Measurements from ENCODE around the gene APBB2. TPM values are rescaled to one million over a fixed set of nuclear protein-coding genes. Genes with fewer than 3 reads are reported as not detected.

APBB2 gene
- total RNA-seq, 2 donors from 2014 or later: 56.1 to 64.8 TPM

DNA sequence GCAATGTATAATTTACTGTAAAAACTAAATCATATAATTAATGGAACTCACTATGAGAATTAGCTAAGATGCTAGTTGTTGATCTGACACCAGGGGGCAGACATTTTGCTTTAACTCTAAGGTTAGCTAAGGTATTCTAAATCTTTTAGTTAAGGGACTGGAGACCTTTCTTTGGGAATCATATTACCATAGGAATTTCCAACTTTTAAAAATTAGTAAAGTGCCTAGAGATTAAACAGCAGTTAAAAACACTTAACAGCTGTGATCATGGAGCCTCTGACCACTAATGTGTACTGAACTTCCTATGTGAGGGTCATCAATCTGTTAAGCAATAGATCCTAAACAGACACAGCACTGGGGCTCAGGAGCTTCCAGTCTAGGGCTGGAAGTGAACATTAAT is 238.0 kb downstream of the APBB2 start:
- H3K4me1 Mint-ChIP-seq: no peaks in the 10 kb centered on the region
- H3K27ac Mint-ChIP-seq: no peak overlapping the region
- peaks cover 7% of the 10 kb centered on the region for H3K36me3 Mint-ChIP-seq (ENCODE audit: low read depth)
- H3K27me3 Mint-ChIP-seq (ENCODE audit: insufficient read depth): no peaks in the 10 kb centered on the region
- Histone ChIP-seq H3K9ac (ENCODE audit: extremely low read depth, low read length, poor library complexity, severe bottlenecking) (no peak overlapping the region), H3K27ac (ENCODE audit: low read depth, low read length) (no peak overlapping the region), H3K4me3 (ENCODE audit: low read length) (no peak overlapping the region), H3K4me1 (ENCODE audit: control insufficient read depth, insufficient read depth, low read length) (no peaks in the 10 kb centered on the region), H3K27me3 (ENCODE audit: control insufficient read depth, insufficient read depth, low read length, poor library complexity, severe bottlenecking) (no peaks in the 10 kb centered on the region), H3K9me3 (ENCODE audit: control insufficient read depth, low read length) (no peaks in the 10 kb centered on the region), H3K36me3 (ENCODE audit: control insufficient read depth, insufficient read depth, low read length) (no peaks in the 10 kb centered on the region)
- no peak overlapping the region for H3K4me3 Mint-ChIP-seq
- TF ChIP-seq, protein P1, sequence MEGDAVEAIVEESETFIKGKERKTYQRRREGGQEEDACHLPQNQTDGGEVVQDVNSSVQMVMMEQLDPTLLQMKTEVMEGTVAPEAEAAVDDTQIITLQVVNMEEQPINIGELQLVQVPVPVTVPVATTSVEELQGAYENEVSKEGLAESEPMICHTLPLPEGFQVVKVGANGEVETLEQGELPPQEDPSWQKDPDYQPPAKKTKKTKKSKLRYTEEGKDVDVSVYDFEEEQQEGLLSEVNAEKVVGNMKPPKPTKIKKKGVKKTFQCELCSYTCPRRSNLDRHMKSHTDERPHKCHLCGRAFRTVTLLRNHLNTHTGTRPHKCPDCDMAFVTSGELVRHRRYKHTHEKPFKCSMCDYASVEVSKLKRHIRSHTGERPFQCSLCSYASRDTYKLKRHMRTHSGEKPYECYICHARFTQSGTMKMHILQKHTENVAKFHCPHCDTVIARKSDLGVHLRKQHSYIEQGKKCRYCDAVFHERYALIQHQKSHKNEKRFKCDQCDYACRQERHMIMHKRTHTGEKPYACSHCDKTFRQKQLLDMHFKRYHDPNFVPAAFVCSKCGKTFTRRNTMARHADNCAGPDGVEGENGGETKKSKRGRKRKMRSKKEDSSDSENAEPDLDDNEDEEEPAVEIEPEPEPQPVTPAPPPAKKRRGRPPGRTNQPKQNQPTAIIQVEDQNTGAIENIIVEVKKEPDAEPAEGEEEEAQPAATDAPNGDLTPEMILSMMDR (conservative IDR thresholded peaks at IDR 0.05): peak; percentile 93
- no peaks in the 10 kb centered on the region for H3K9me3 Mint-ChIP-seq
- peak; percentile 59 for DNase-seq

DNA sequence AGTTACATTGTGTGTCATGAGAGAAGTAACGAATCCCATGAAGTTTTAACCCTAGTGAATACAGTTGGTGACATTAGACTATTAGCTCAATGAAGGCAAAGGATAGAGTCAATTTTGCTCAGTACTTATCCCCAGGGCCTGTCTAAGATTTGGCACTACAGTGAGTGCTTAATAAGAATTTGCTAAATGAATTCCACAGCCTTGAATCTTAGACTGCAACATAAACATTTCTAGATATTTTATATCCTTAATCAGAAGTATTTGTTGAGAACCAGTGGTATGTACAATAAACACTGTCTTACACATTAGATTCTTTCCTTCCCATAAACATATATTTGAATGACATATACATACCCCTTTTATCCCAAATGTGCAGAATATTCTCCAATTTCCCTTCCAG is 241.6 kb downstream of the APBB2 start:
- H3K27me3 ChIP-seq (ENCODE audit: control insufficient read depth, insufficient read depth, low read length, poor library complexity, severe bottlenecking): no peaks in the 10 kb centered on the region
- no peaks in the 10 kb centered on the region for H3K36me3 ChIP-seq (ENCODE audit: control insufficient read depth, insufficient read depth, low read length)
- no peaks in the 10 kb centered on the region for H3K4me1 Mint-ChIP-seq
- H3K27ac Mint-ChIP-seq: no peak overlapping the region
- 95 to 100% methylated on average over 1 of the region's 1 CpG for WGBS, 2 experiments (ENCODE audit: insufficient coverage in 1 of 2, insufficient read length in 1 of 2)
- no peak overlapping the region for H3K27ac ChIP-seq (ENCODE audit: low read depth, low read length)
- H3K9me3 Mint-ChIP-seq: no peaks in the 10 kb centered on the region
- H3K4me3 ChIP-seq (ENCODE audit: low read length): no peak overlapping the region
- no peak overlapping the region for H3K4me3 Mint-ChIP-seq
- TF ChIP-seq, protein P1 (conservative IDR thresholded peaks at IDR 0.05): no peak
- peaks cover 12% of the 10 kb centered on the region for H3K36me3 Mint-ChIP-seq (ENCODE audit: low read depth)
- H3K4me1 ChIP-seq (ENCODE audit: control insufficient read depth, insufficient read depth, low read length): no peaks in the 10 kb centered on the region
- H3K27me3 Mint-ChIP-seq (ENCODE audit: insufficient read depth): no peaks in the 10 kb centered on the region
- H3K9ac ChIP-seq (ENCODE audit: extremely low read depth, low read length, poor library complexity, severe bottlenecking): no peak overlapping the region
- no peaks in the 10 kb centered on the region for H3K9me3 ChIP-seq (ENCODE audit: control insufficient read depth, low read length)
- no peak for DNase-seq

DNA sequence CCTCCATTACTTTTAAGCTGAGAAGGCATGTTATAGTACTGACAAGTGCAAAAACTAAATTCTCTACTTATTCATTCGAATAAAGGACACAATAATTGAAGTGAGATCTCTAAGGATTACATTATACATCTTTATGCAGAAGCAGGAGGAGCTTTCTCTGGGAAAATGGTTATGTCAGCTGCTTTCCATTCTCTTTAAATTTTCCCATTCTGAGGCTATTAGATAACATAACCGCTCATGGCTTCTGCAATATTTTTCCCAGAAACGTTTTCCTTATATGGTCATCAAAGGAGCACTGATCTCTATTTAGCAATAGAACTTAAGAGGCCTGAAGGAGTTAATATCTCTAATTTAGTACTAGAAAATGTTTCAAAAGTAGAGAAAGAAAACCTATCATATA is 243.0 kb downstream of the APBB2 start:
- Histone ChIP-seq H3K9ac (ENCODE audit: extremely low read depth, low read length, poor library complexity, severe bottlenecking) (no peak overlapping the region), H3K27ac (ENCODE audit: low read depth, low read length) (no peak overlapping the region), H3K36me3 (ENCODE audit: control insufficient read depth, insufficient read depth, low read length) (no peaks in the 10 kb centered on the region), H3K9me3 (ENCODE audit: control insufficient read depth, low read length) (peaks cover 8% of the 10 kb centered on the region), H3K27me3 (ENCODE audit: control insufficient read depth, insufficient read depth, low read length, poor library complexity, severe bottlenecking) (no peaks in the 10 kb centered on the region), H3K4me3 (ENCODE audit: low read length) (no peak overlapping the region), H3K4me1 (ENCODE audit: control insufficient read depth, insufficient read depth, low read length) (no peaks in the 10 kb centered on the region)
- TF ChIP-seq, protein P1 (conservative IDR thresholded peaks at IDR 0.05): no peak
- H3K9me3 Mint-ChIP-seq: no peaks in the 10 kb centered on the region
- WGBS, 2 experiments (ENCODE audit: insufficient coverage in 1 of 2, insufficient read length in 1 of 2): 90% methylated on average over 3 of the region's 3 CpGs; no CpG with 5 or more reads in 1 of the 2 experiments
- no peak overlapping the region for H3K4me3 Mint-ChIP-seq
- H3K36me3 Mint-ChIP-seq (ENCODE audit: low read depth): peaks cover 14% of the 10 kb centered on the region
- no peak overlapping the region for H3K27ac Mint-ChIP-seq
- no peak for DNase-seq
- H3K4me1 Mint-ChIP-seq: no peaks in the 10 kb centered on the region
- no peaks in the 10 kb centered on the region for H3K27me3 Mint-ChIP-seq (ENCODE audit: insufficient read depth)

All from endodermal cell (in vitro differentiated cells).